HUES48 (cell line): ENCODE results near the gene DAAM2.

Experiments used
- H3K27ac ChIP-seq: one replicate; pipeline ENCODE4 v1.7.0; 2013; ENCODE audit warnings: low read depth, low read length, inconsistent platforms
- H3K27me3 ChIP-seq: 2 replicates; pipeline ENCODE4 v1.6.1; 2013; ENCODE audit warnings: mild to moderate bottlenecking, low read length; ENCODE audit not compliant: control insufficient read depth, insufficient read depth
- H3K36me3 ChIP-seq: 2 replicates; pipeline ENCODE4 v1.6.1; 2013; ENCODE audit warnings: low read length; ENCODE audit not compliant: control insufficient read depth, insufficient read depth
- H3K4me1 ChIP-seq: 2 replicates; pipeline ENCODE4 v1.6.1; 2013; ENCODE audit warnings: mild to moderate bottlenecking, low read length; ENCODE audit not compliant: control insufficient read depth, insufficient read depth
- H3K4me3 ChIP-seq: 2 replicates; pipeline ENCODE4 v1.5.1; 2013; ENCODE audit warnings: mild to moderate bottlenecking, low read depth, low read length
- H3K9ac ChIP-seq: 2 replicates; pipeline ENCODE4 v1.6.1; 2013; ENCODE audit warnings: mild to moderate bottlenecking, low read depth, low read length, moderate library complexity
- H3K9me3 ChIP-seq: 2 replicates; pipeline ENCODE4 v1.6.1; 2013; ENCODE audit warnings: low read length; ENCODE audit not compliant: control insufficient read depth, insufficient read depth

The DAAM2 gene

GRCh38 chr6:39920157-39920556 lies 128.0 kb downstream of the DAAM2 start:
- no peak overlapping the region for H3K9ac ChIP-seq
- no peaks in the 10 kb centered on the region for H3K4me1 ChIP-seq
- H3K9me3 ChIP-seq, result no peaks in the 10 kb centered on the region
- peaks cover 20% of the 10 kb centered on the region for H3K36me3 ChIP-seq
- H3K27me3 ChIP-seq, result no peaks in the 10 kb centered on the region
- H3K4me3 ChIP-seq, result no peak overlapping the region
- no peak overlapping the region for H3K27ac ChIP-seq

GRCh38 chr6:39922821-39923220 lies 130.6 kb downstream of the DAAM2 start:
- H3K4me3 ChIP-seq, result no peak overlapping the region

GRCh38 chr6:39923394-39923793 lies 131.2 kb downstream of the DAAM2 start:
- no peak overlapping the region for H3K4me3 ChIP-seq
- H3K27me3 ChIP-seq, result no peaks in the 10 kb centered on the region
- no peak overlapping the region for H3K27ac ChIP-seq
- no peaks in the 10 kb centered on the region for H3K9me3 ChIP-seq
- no peaks in the 10 kb centered on the region for H3K4me1 ChIP-seq
- peaks cover 32% of the 10 kb centered on the region for H3K36me3 ChIP-seq
- no peak overlapping the region for H3K9ac ChIP-seq

More at GRCh38 chr6:39922821-39923220, 130.6 kb downstream of the DAAM2 start:
- Histone ChIP-seq H3K36me3 (peaks cover 32% of the 10 kb centered on the region), H3K9ac (no peak overlapping the region), H3K27me3 (no peaks in the 10 kb centered on the region), H3K4me1 (no peaks in the 10 kb centered on the region), H3K9me3 (no peaks in the 10 kb centered on the region), H3K27ac (no peak overlapping the region)

GRCh38 chr6:39923861-39924260 lies 131.7 kb downstream of the DAAM2 start:
- Histone ChIP-seq H3K27me3 (no peaks in the 10 kb centered on the region), H3K4me3 (no peak overlapping the region), H3K36me3 (peaks cover 32% of the 10 kb centered on the region), H3K4me1 (no peaks in the 10 kb centered on the region), H3K9ac (no peak overlapping the region), H3K9me3 (no peaks in the 10 kb centered on the region), H3K27ac (no peak overlapping the region)

- Histone ChIP-seq H3K9me3 (no peaks in the 10 kb centered on the region), H3K36me3 (peaks cover 32% of the 10 kb centered on the region), H3K9ac (no peak overlapping the region), H3K27ac (no peak overlapping the region), H3K4me1 (no peaks in the 10 kb centered on the region), H3K27me3 (no peaks in the 10 kb centered on the region), H3K4me3 (no peak overlapping the region)
Observed at GRCh38 chr6:39924283-39924682, 132.1 kb downstream of the DAAM2 start.

- Histone ChIP-seq H3K36me3 (peaks cover 32% of the 10 kb centered on the region), H3K4me1 (no peaks in the 10 kb centered on the region), H3K9me3 (no peaks in the 10 kb centered on the region), H3K27me3 (no peaks in the 10 kb centered on the region), H3K4me3 (no peak overlapping the region), H3K9ac (no peak overlapping the region), H3K27ac (no peak overlapping the region)
Observed at GRCh38 chr6:39925191-39925930, 133.2 kb downstream of the DAAM2 start.

GRCh38 chr6:39925931-39926290 lies 133.7 kb downstream of the DAAM2 start:
- peaks cover 32% of the 10 kb centered on the region for H3K36me3 ChIP-seq
- no peak overlapping the region for H3K4me3 ChIP-seq
- no peaks in the 10 kb centered on the region for H3K4me1 ChIP-seq
- H3K27ac ChIP-seq, result no peak overlapping the region
- no peak overlapping the region for H3K9ac ChIP-seq
- H3K27me3 ChIP-seq, result no peaks in the 10 kb centered on the region
- H3K9me3 ChIP-seq, result no peaks in the 10 kb centered on the region

- Histone ChIP-seq H3K27me3 (no peaks in the 10 kb centered on the region), H3K4me1 (no peaks in the 10 kb centered on the region), H3K36me3 (peaks cover 32% of the 10 kb centered on the region), H3K27ac (no peak overlapping the region), H3K9ac (no peak overlapping the region), H3K4me3 (no peak overlapping the region), H3K9me3 (no peaks in the 10 kb centered on the region)
Observed at GRCh38 chr6:39926668-39927067, 134.5 kb downstream of the DAAM2 start.

GRCh38 chr6:39927159-39927558 lies 135.0 kb downstream of the DAAM2 start:
- Histone ChIP-seq H3K27ac (no peak overlapping the region), H3K36me3 (peaks cover 32% of the 10 kb centered on the region), H3K9ac (no peak overlapping the region), H3K4me1 (peaks cover 5% of the 10 kb centered on the region; the same call in 1 of the 2 replicates), H3K4me3 (no peak overlapping the region), H3K27me3 (no peaks in the 10 kb centered on the region), H3K9me3 (no peaks in the 10 kb centered on the region)

- Histone ChIP-seq H3K36me3 (peaks cover 20% of the 10 kb centered on the region), H3K27ac (no peak overlapping the region), H3K9me3 (no peaks in the 10 kb centered on the region), H3K27me3 (peaks cover 6% of the 10 kb centered on the region; the same call in 1 of the 2 replicates), H3K4me1 (peaks cover 18% of the 10 kb centered on the region), H3K4me3 (no peak overlapping the region), H3K9ac (no peak overlapping the region)
Observed at GRCh38 chr6:39929039-39929732, 137.0 kb downstream of the DAAM2 start.

- Histone ChIP-seq H3K36me3 (peaks cover 16% of the 10 kb centered on the region), H3K4me3 (no peak overlapping the region), H3K4me1 (peaks cover 18% of the 10 kb centered on the region), H3K27me3 (peaks cover 6% of the 10 kb centered on the region; the same call in 1 of the 2 replicates), H3K9me3 (no peaks in the 10 kb centered on the region), H3K27ac (no peak overlapping the region), H3K9ac (no peak overlapping the region)
Observed at GRCh38 chr6:39929733-39930461, 137.7 kb downstream of the DAAM2 start.
